T-helper 2 cell (primary cell): ENCODE results near the gene INPP5A.

ENCODE experiments used
- DNase-seq, 5 experiments: peaks; one replicate each; pipeline versions ENCODE4 v3.0.0 to v3.0.0-alpha.2; 2012 to 2022

INPP5A gene

DNA sequence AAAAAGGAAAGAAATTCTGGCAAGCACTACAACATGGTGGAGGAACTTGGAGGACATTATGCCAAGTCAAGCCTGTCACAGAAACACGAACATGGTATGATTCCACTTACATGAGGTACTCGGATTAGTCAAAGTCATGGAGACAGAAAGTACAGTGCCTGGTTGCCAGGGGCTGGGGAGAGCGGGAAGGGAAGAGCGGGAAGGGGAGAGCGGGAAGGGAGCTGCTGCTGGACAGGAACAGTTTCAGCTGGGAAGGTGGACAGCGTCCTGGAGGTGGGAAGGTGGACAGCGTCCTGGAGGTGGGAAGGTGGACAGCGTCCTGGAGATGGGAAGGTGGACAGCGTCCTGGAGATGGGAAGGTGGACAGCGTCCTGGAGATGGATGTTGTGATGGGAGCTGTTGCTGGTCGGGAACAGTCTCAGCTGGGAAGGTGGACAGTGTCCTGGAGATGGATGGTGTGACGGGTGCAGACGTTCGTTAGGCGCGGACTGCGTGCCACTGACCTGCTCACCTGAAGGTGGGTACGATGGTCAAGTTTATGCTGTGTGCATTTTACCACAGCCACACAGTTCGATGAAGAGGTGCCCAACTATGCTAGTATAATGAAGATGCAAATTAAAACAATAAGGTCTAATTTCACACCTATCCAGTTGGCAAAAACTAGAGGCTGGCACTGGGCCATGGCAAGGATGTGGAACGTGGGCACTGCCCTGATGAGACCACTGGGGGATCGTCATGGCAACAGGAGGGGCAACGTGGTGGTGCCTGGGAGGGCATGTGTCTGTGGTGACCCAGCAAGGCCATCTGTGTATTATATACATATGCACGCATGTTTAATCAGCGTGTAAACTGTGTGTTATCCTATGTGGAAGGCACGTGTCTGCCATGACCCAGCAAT, 144.5 kb downstream of the INPP5A start:
- DNase-seq: no peak

- DNase-seq: peak in 1 of 5 experiments; percentile 69
Observed at GRCh38 chr10:132684164-132684891, 146.7 kb downstream of the INPP5A start.

DNA sequence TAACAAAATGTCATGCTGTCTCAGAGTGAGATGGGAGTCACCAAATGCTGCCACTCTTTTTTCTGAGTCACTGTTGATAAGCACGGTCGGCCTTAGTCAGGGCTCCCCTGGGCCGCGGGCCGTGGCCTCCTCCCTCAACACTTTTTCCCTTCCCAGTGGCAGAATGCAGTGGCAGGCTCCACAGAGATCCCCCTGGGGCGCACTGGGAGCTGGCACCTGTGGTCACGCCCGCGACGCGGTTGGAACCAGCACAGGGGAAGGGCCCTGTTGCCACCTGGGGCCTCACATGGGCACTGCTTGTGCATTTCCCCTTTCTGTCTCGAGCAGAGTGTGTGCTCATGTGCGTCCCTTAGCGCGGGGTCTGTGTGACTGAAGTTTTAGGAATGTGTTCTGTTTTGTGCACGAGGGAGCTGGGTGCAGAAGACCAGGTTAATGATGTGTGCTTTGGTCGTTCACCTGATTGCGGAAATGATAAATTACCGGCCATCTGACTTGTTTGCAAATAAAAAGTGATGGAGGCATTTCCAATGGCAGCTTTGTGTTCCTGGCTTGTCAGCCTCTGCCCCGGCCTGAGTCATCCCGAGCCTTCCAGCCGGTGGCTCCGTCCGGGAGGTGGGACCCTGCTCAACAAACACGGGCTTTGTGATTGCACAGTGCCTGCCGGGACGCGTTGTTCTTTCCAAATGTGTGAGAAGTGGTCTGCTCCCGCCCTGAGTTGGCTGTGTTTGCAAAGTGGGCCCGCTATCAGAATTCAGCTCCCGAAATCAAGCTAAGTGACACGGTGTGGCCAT, 147.7 kb downstream of the INPP5A start:
- DNase-seq: no peak

DNA sequence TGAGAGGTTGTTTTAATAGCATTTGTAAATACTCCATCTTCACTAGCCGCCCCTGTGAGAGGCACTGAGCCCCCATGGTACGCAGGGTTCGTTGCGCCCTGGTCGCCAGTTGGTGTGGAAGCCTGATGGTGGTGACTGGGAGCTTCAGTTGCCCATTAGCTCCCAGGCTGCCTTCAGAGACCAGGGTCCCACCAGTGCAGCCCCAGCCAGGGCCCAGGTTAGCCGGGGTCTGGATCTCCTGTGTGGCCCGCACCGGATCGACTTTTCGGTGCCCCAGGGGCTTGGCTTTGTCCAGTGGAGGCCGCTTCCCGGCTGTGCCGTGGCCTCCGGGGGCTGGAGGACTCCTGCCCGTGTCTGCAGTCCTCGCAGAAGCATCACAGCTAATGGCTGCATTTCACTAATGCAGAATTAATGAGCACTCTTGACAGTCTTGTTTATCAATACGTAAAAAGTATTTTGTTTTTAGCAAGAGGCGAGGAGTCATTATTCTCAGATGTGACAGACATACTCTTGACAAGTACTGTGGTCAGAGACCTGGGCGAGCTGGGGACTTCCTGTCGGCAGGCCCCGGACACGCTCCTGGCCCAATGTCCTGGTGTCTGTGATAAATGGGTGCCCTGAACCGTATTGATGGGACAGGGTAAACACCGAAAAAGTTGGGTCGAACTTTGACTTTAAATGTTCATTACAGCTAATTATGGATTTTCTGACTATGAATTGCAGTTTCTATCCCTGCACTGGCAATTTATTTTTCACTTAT, 148.5 kb downstream of the INPP5A start:
- DNase-seq: no peak

DNA sequence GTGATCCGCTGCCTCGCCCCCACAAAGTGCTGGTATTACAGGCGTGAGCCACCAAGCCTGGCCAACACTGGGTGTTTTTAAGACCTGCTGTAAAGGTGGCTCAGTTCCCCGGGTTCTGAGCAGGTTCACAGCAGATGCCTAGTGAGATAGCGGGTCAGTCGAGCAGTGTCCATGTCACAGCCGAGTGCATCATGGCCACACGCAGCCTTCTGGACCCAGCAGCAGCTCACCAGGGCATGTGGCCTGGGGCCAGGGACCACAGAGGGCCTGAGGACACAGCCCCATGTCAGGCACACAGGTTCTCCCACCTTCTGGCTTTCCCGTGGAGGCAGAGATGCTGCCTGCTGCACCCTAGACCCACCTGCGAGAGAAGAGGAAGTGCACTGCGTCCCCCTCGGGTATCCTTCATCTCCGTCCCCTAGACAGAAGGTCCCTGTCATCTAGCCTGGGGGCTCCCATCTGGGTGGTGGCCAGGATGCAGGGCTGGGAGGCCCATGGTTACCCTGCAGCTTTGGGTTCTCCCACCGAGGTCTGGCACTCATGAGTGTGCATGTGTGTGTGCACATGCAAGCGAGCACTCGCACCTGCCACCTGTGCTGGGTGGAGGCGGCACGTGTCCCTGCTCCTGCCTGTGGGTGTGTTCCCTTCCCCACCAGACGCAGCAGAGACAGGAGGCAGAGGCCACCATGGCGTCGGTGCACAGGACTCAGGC, 149.8 kb downstream of the INPP5A start:
- no peak for DNase-seq

- DNase-seq: no peak
Observed at GRCh38 chr10:132687893-132688579, 150.4 kb downstream of the INPP5A start.

DNA sequence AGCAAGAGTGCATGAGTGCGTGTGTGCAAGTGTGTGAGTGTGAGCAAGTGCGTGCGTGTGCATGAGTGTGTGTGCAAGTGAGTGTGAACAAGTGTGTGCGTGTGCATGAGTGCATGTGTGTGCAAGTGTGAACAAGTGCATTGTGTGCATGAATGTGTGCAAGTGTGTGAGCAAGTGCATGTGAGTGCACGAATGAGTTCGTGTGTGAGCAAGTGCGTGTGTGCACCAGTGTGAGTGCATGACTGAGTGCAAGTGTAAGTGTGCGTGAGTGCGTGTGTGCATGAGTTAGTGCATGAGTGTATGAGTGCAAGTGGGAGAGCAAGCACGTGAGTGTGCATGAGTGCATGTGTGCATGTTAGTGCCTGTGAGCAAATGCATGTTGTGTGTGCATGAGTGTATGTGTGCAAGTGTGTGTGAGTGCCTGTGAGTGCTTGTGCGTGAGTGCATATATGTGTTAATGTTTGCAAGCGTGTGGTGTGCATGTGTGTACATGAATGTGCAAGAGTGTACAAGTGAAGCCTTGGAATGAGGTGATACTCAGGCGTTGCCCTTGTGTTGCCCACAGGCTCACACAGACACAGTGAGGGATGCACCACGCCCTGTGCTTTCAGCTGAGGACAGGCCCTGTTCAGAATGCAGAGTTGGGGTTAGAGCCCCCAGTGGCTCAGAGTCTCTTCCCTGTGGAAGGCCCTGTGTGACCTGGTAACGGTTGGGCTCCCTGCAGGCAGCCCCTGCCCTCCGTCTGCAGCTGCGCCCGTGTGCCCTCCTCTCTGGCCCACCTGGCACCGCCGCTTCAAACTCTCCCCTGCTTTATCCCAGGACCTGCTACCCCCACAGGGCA, 151.2 kb downstream of the INPP5A start:
- DNase-seq: no peak

DNA sequence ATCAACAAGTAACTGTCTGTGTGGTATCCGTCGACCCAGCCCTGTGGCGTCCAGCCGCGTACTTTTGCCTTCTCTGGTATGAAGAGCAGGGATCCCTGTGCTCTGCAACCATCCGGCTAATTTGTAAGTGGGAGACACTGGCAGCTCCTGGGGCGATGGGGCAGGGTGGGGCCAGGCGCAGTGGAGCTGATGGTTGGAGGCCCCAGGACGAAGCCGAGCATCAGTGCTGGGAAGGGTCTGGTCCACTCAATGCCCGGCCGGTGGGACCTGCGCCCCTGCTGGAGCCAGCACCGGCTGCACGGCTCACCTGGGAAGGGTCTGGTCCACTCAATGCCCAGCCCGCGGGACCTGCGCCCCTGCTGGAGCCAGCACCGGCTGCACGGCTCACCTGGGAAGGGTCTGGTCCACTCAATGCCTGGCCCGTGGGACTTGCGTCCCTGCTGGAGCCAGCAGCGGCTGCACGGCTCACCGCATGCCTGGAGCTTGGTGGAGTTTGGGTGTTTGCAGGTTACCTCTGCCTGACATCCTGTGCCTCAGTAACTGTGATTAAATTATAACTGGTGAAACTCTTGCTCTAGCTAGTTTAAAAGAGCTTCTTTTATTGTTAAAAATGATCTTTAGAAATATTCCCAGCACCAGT, 152.3 kb downstream of the INPP5A start:
- DNase-seq: no peak

- DNase-seq: no peak
Observed at GRCh38 chr10:132690401-132690800, 152.8 kb downstream of the INPP5A start.

DNA sequence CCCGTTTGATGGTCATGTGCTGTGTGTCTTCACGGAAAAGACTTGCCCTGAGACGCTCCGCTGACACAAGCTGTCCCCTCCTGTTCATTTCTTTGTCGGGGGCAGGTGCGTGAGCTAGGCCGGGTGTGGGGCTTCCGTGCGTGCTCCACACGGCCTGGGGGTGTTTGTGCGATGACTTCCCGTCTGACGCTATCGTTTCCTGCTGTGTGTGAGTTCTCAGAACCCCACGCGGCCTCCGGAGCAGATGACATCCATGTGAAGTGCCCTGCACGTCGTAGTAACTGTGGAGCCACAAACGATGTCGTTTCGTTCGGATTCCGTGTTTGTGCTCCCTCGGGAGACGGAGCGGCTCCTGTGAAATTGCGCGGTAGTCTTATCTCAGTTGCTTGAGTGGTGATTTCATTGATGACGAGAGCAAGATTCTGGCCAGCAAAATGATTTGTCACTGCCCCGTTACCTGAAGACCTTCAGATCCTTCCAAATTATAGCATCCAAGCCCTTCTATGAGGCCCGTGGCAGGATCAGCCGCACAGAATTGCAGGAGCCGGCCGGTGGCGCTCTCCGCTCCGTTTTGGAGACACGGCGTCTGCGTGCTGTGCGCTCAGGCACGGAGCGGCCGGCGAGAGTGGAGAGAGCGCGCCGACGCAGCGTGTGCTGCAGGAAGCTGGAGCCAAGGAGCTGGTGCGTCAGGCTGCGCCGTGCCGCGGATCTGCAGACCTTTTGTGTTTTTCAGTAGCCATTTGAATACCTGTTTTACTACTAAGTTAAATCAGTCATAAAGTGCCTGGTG, 153.4 kb downstream of the INPP5A start:
- no peak for DNase-seq

DNA sequence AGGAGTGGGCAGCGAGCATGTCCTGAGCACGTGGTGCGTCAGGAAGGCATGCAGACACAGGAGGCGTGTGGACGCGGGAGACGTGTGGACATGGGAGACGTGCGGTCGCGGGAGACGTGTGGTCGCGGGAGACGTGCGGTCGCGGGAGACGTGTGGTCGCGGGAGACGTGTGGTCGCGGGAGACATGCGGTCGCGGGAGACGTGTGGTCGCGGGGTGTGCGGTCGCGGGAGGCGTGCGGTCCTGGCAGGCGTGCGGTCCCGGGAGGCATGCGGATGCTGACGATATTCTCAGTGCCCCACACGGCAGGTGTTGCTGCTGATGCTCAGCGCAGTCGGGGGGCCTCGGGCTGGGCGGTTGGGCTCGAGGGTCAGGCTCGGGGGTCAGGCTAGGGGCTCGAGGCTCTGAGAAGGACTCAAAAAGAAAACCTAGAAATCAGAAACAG, 154.1 kb downstream of the INPP5A start:
- DNase-seq: no peak

GRCh38 chr10:132692311-132692710, 154.7 kb downstream of the INPP5A start:
- DNase-seq: no peak

GRCh38 chr10:132693676-132694075, 156.1 kb downstream of the INPP5A start:
- DNase-seq: no peak

DNA sequence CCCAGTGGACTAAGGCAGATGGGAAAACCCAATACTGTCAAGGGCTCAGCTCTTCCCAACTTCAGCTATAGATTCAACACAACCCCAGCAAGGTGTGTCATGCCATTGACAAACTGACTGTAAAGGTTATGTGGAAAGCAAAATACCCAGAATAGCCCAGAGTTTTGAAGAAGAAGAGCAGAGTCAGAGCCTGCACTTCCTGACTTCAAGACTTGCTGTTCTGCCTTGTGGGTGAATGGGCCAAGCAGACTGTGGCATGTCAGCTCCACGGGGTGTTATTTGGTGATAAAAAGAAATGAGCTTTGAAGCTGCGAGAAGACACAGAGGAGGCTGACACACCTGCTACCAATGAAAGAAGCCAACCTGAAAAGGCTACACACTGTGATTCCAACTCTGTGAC, 158.6 kb downstream of the INPP5A start:
- DNase-seq: no peak

- no peak for DNase-seq
Observed at GRCh38 chr10:132696728-132697577, 159.4 kb downstream of the INPP5A start.

- no peak for DNase-seq
Observed at GRCh38 chr10:132697578-132698200, 160.1 kb downstream of the INPP5A start.

DNA sequence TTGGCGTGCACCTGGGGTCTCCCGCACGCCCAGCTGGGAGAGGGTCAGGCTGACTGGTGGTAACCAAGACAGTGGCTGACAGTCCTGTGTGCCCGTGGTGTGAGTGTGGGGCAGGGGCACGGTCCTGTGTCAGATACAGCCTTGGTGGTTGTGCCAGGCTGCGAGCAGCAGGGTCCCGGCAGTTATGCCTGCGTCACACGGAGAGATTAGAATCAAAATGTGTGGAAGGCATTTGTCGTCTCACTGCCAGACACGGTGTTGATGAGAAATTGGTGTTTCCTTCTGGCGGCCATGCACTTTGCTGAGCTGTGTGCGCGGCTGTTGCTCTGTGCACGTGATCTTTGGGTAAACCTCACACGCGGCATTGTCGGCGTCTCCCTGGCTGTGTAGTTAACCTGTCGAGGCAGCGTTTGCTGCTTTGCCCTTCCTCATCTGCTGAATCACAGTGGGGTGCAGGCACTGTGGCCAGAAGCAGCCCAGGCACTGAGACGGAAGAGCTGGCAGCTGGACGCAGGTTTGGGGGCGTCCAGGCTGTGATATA, 160.7 kb downstream of the INPP5A start:
- DNase-seq: no peak
